H9 (cell line): Measurements from ENCODE around the gene CFAP161. TPM values are rescaled to one million over a fixed set of nuclear protein-coding genes. Genes with fewer than 3 reads are reported as not detected.

ENCODE experiments used
- DNase-seq: peaks from one replicate; pipeline ENCODE4 v3.0.0-alpha.2; 2017
- H2AFZ ChIP-seq: one replicate; pipeline ENCODE4 v1.6.1; 2013; ENCODE audit warnings: mild to moderate bottlenecking, low read length, control low read depth, moderate library complexity
- H2AK5ac ChIP-seq: 2 replicates; pipeline ENCODE4 v1.6.1; 2013; ENCODE audit warnings: low read length, control low read depth, mixed read lengths; ENCODE audit not compliant: insufficient read length
- H2BK120ac ChIP-seq: one replicate; pipeline ENCODE4 v1.6.1; 2013; ENCODE audit warnings: low read depth, mild to moderate bottlenecking, low read length, control low read depth, inconsistent platforms; ENCODE audit not compliant: poor library complexity, severe bottlenecking
- H2BK12ac ChIP-seq: 2 replicates; pipeline ENCODE4 v1.6.1; 2013; ENCODE audit warnings: low read length, control low read depth, mixed read lengths, low read depth; ENCODE audit not compliant: insufficient read length
- H2BK15ac ChIP-seq: 2 replicates; pipeline ENCODE4 v1.6.1; 2013; ENCODE audit warnings: low read depth, low read length, control low read depth
- H2BK20ac ChIP-seq: one replicate; pipeline ENCODE4 v1.6.1; 2013; ENCODE audit warnings: low read depth, mild to moderate bottlenecking, low read length, control low read depth, inconsistent platforms; ENCODE audit not compliant: poor library complexity, severe bottlenecking
- H2BK5ac ChIP-seq: 2 replicates; pipeline ENCODE4 v1.6.1; 2013; ENCODE audit warnings: low read length, control low read depth, mixed read lengths; ENCODE audit not compliant: insufficient read length
- H3K14ac ChIP-seq: 2 replicates; pipeline ENCODE4 v1.6.1; 2013; ENCODE audit warnings: low read length, control low read depth; ENCODE audit not compliant: insufficient read depth
- H3K18ac ChIP-seq: 2 replicates; pipeline ENCODE4 v1.6.1; 2013; ENCODE audit warnings: low read depth, mild to moderate bottlenecking, mixed read lengths, low read length, control low read depth; ENCODE audit not compliant: insufficient read length
- H3K23ac ChIP-seq: 2 replicates; pipeline ENCODE4 v1.6.1; 2013; ENCODE audit warnings: low read length, control low read depth, mixed read lengths, low read depth; ENCODE audit not compliant: insufficient read length
- H3K23me2 ChIP-seq: 2 replicates; pipeline ENCODE4 v1.6.1; 2013; ENCODE audit warnings: low read depth, mild to moderate bottlenecking, mixed read lengths, low read length, control low read depth; ENCODE audit not compliant: insufficient read length, poor library complexity, severe bottlenecking
- H3K27ac ChIP-seq: 2 replicates; pipeline ENCODE4 v1.5.1; 2013; ENCODE audit warnings: low read length, control low read depth, mixed read lengths, low read depth; ENCODE audit not compliant: insufficient read length
- H3K27me3 ChIP-seq: 2 replicates; pipeline ENCODE4 v1.6.1; 2013; ENCODE audit warnings: low read length, control low read depth, inconsistent platforms; ENCODE audit not compliant: insufficient read depth
- H3K4ac ChIP-seq: 2 replicates; pipeline ENCODE4 v1.6.1; 2013; ENCODE audit warnings: low read depth, mild to moderate bottlenecking, control low read depth, inconsistent platforms, low read length, moderate library complexity
- H3K4me1 ChIP-seq: 2 replicates; pipeline ENCODE4 v1.6.1; 2013; ENCODE audit warnings: low read length, control low read depth, inconsistent platforms; ENCODE audit not compliant: insufficient read depth
- H3K4me2 ChIP-seq: 2 replicates; pipeline ENCODE4 v1.6.1; 2013; ENCODE audit warnings: low read length, control low read depth, mixed read lengths; ENCODE audit not compliant: insufficient read length, insufficient read depth
- H3K56ac ChIP-seq: 2 replicates; pipeline ENCODE4 v1.6.1; 2013; ENCODE audit warnings: low read depth, mild to moderate bottlenecking, mixed read lengths, low read length, control low read depth; ENCODE audit not compliant: insufficient read length
- H3K79me1 ChIP-seq: 2 replicates; pipeline ENCODE4 v1.6.1; 2013; ENCODE audit warnings: low read depth, mild to moderate bottlenecking, moderate library complexity, low read length, control low read depth, inconsistent platforms; ENCODE audit not compliant: insufficient read depth, poor library complexity, severe bottlenecking
- H3K79me2 ChIP-seq: 2 replicates; pipeline ENCODE4 v1.6.1; 2013; ENCODE audit warnings: low read length, control low read depth, inconsistent platforms; ENCODE audit not compliant: insufficient read depth
- H3K9ac ChIP-seq: 2 replicates; pipeline ENCODE4 v1.6.1; 2013; ENCODE audit warnings: low read length, control low read depth, mixed read lengths; ENCODE audit not compliant: insufficient read length; ENCODE audit errors: extremely low read depth
- H3K9me3 ChIP-seq: one replicate; pipeline ENCODE4 v1.6.1; 2013; ENCODE audit warnings: low read depth, low read length, inconsistent platforms; ENCODE audit not compliant: control insufficient read depth
- H3T11ph ChIP-seq: one replicate; pipeline ENCODE4 v1.6.1; 2013; ENCODE audit warnings: mild to moderate bottlenecking, low read length, control low read depth, inconsistent platforms
- H4K20me1 ChIP-seq: one replicate; pipeline ENCODE4 v1.6.1; 2013; ENCODE audit not compliant: control insufficient read depth, insufficient read length, insufficient read depth
- H4K5ac ChIP-seq: 2 replicates; pipeline ENCODE4 v1.6.1; 2013; ENCODE audit warnings: low read depth, mild to moderate bottlenecking, mixed read lengths, low read length, control low read depth; ENCODE audit not compliant: insufficient read length
- H4K8ac ChIP-seq: replicated peaks from 2 replicates; pipeline ENCODE4 v1.6.1; 2013; ENCODE audit warnings: low read length, control low read depth, mixed read lengths, low read depth; ENCODE audit not compliant: insufficient read length
- H4K91ac ChIP-seq: 2 replicates; pipeline ENCODE4 v1.6.1; 2013; ENCODE audit warnings: low read depth, mild to moderate bottlenecking, moderate library complexity, mixed read lengths, low read length, control low read depth; ENCODE audit not compliant: insufficient read length
- H3K27ac Mint-ChIP-seq, 3 experiments: 2 replicates in 2 of 3; 3 replicates in 1 of 3; pipeline ENCODE4 v1.8.0; 2020 to 2021; ENCODE audit warnings: mixed read lengths in 3 of 3, mild to moderate bottlenecking in 1 of 3, moderate library complexity in 1 of 3
- H3K27me3 Mint-ChIP-seq: 2 replicates; pipeline ENCODE4 v1.8.0; 2021; ENCODE audit warnings: low read depth, mild to moderate bottlenecking, moderate library complexity, mixed read lengths
- H3K36me3 Mint-ChIP-seq, 3 experiments: 2 replicates in 2 of 3; 3 replicates in 1 of 3; pipeline ENCODE4 v1.8.0; 2020 to 2021; ENCODE audit warnings: low read depth in 3 of 3, mixed read lengths in 3 of 3; ENCODE audit not compliant: insufficient read depth in 1 of 3
- H3K4me1 Mint-ChIP-seq, 2 experiments: 2 replicates each; pipeline ENCODE4 v1.8.0; 2020; ENCODE audit warnings: mixed read lengths in 2 of 2
- H3K4me3 Mint-ChIP-seq, 2 experiments: 2 replicates in 1 of 2; 3 replicates in 1 of 2; pipeline ENCODE4 v1.8.0; 2020 to 2021; ENCODE audit warnings: mild to moderate bottlenecking in 2 of 2, mixed read lengths in 2 of 2, moderate library complexity in 1 of 2
- H3K9me3 Mint-ChIP-seq, 2 experiments: 2 replicates in 1 of 2; 3 replicates in 1 of 2; pipeline ENCODE4 v1.8.0; 2020; ENCODE audit warnings: mild to moderate bottlenecking in 2 of 2, mixed read lengths in 2 of 2, moderate library complexity in 1 of 2
- CTCF ChIP-seq: fragments of 200-600 bp; sonication (generic); conservative IDR thresholded peaks from 3 replicates; pipeline ENCODE4 v1.8.0; 2021; ENCODE audit warnings: antibody characterized with exemption, mild to moderate bottlenecking
- WGBS: extraction: QIAGEN DNeasy Blood & Tissue Kit; methylation state at CpG from one replicate; pipeline ENCODE4 v1.1.7; 2013; ENCODE audit warnings: missing lambda C conversion rate, low lambda C conversion rate, mixed read lengths; ENCODE audit not compliant: insufficient read length; ENCODE audit errors: extremely low coverage; 5-methylcytosine and 5-hydroxymethylcytosine counted together
- total RNA-seq: library from RNA; stranded (reverse); gene quantifications from 2 replicates; pipeline ENCODE4 v1.2.1, GENCODE V29; 2021

Gene CFAP161
- total RNA-seq, 1 experiment from 2014 or later = 0.24 TPM

DNA sequence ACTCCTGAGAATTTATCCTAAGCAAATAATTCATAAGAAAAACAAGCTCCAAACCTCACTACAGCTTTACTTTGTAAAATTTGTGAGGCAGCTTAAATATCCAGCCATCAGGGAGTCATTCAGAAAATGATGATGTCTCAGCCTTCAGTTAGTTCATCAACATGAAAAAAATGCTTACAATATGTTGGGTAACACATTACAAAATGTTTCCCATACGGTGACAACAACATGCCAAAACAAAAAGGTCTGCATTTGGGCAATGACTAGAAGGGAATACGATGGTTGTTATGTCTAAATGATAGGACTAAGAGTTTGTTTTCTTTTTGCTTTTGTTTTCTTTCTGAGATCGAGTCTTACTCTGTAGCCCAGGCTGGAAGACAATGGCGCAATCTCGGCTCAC lies 47.0 kb upstream of the CFAP161 start:
- no peak overlapping the region for H4K8ac ChIP-seq
- no peaks in the 10 kb centered on the region for H3K79me1 ChIP-seq
- no peak overlapping the region for H3K23ac ChIP-seq
- no peaks in the 10 kb centered on the region for H3K27me3 ChIP-seq
- no peaks in the 10 kb centered on the region for H3K79me2 ChIP-seq
- H2AFZ ChIP-seq = no peak overlapping the region
- H4K91ac ChIP-seq = no peak overlapping the region
- Mint-ChIP-seq H3K4me3 (no peak overlapping the region), H3K27me3 (peaks cover 3% of the 10 kb centered on the region; the same call in 1 of the 2 replicates), H3K4me1 (peaks cover 0 to 3% of the 10 kb centered on the region in 2 experiments; a peak in 2 of 4 replicates), H3K27ac (no peak overlapping the region), H3K36me3 (no peaks in the 10 kb centered on the region), H3K9me3 (no peaks in the 10 kb centered on the region)
- no peak overlapping the region for H3K27ac ChIP-seq
- no peak overlapping the region for H2BK5ac ChIP-seq
- no peak overlapping the region for H2BK15ac ChIP-seq
- no peak overlapping the region for H4K5ac ChIP-seq
- no peaks in the 10 kb centered on the region for H3K23me2 ChIP-seq
- no peaks in the 10 kb centered on the region; the same call in 1 of the 2 replicates for H3K4me1 ChIP-seq
- no peak overlapping the region for H3K56ac ChIP-seq
- no peak overlapping the region for H2AK5ac ChIP-seq
- DNase-seq = no peak
- H3K9ac ChIP-seq = no peak overlapping the region
- H4K20me1 ChIP-seq = no peaks in the 10 kb centered on the region
- H3T11ph ChIP-seq = no peak overlapping the region
- WGBS = no CpG with 5 or more reads among the region's 5 CpGs
- no peak overlapping the region for H3K4ac ChIP-seq
- no peak overlapping the region for H3K4me2 ChIP-seq
- no peak overlapping the region for H3K18ac ChIP-seq
- no peak overlapping the region for H2BK120ac ChIP-seq
- no peak overlapping the region for H2BK12ac ChIP-seq
- no peaks in the 10 kb centered on the region for H3K9me3 ChIP-seq
- TF ChIP-seq CTCF = no peak
- no peak overlapping the region for H3K14ac ChIP-seq
- no peak overlapping the region for H2BK20ac ChIP-seq
